NCI-H1417 (cell line): ENCODE measurements around the gene PIM3.
A peak's percentile ranks its signal among the peaks of the same experiment; 100 is the strongest.

Source experiments
- DNase-seq, 3 experiments: peaks; one replicate each; lab custom pipeline; 2025; lab: John Stamatoyannopoulos, UW

The PIM3 gene

GRCh38 chr22:49955581-49956417 lies 4.8 kb upstream of the PIM3 start:
- DNase-seq: no peak

- no peak for DNase-seq
Measured at GRCh38 chr22:49956418-49956770, 4.2 kb upstream of the PIM3 start.

DNA sequence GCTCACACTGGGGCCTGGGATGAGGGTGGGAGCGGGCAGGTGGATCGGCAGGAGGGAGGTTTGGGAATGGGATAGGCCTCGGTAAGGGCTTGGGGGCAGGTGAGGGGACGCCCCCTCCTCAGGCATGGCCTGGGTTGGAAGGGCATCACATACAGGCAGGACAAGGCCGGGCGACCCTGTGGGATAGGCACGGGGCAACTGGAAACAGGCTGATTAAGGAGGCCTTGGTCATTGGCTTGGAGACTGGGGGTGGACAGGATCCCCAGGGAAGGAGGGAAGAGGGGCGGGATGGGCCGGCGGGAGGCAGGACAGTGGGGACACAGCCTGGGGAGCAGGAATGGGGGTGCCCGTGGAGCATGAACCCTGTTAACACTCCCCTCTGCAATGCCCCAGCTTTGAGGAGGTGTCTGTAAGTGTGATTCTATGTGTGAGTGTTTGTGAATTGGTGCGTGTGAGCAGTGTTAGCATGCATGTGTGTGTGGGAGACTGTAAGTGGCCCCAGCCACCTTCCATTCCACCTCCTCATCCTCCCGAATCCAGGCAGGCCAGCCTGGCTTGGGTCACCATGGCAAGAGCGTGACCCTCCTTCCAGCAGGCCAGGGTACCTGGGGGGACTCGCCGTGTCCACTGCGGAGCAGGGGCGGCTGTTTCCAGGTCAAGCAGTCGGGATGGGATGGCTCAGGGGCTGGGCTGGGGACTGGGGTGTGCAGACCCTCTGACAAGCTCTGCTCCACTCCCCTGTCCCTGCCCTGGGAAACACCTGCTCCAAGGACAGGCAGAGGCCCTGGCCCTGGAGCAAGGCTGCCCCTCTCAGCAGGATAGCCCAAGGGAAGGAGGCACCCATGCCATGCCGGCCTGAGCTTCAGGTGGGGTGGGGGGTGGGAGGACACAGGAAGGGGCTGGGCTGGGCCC lies 3.4 kb upstream of the PIM3 start:
- no peak for DNase-seq

DNA sequence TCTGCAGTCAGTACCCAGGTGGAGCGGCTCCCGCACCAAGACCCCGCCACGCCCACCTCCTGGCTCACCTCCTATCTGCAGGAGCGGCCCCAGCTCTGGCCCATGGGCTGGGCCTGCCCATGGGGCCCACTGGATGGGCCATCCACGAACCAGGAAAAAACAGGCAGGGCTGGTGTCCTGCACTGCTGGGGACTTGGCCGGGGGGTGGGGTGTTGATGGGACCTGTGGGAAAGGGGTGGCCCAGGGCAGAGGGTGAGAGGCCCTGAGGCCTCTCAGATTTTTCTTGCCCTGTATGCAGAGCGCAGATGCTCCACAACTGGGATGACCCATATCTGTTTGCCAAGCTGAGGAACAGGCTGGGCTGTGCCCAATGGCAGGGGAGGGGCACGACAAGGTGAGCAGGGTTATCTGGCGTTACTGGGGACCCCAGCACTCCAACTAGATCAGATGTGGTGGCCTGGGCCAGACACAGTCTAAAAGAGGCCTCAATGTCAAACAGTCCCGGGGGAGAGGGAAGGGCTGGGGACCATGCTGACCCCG lies 2.7 kb upstream of the PIM3 start:
- DNase-seq: no peak

- DNase-seq: no peak
Measured at GRCh38 chr22:49958366-49958921, 2.1 kb upstream of the PIM3 start.

- DNase-seq: no peak
Measured at GRCh38 chr22:49958931-49959781, 1.4 kb upstream of the PIM3 start.

DNA sequence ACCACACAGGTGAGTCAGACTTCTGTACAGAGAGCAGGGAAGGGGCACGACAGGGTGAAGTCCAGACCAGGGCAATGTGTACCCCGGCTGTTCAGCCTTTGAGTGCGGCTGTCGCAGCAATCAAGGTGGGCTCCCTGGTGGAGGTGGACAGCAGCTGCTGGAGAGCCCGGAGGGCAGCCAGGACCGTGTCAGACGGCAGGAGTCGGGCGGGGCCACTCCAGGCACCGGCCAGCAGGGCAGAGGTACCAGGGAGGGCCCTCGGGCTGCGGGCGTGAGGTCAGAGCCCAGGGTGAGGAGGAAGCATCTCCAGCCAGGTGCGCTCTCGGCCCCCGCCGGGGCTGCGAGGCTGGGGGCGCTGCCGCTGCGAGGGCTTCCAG lies 802 bp upstream of the PIM3 start:
- DNase-seq: no peak

GRCh38 chr22:49961005-49961600 lies 531 bp downstream of the PIM3 start:
- peak in 2 of 3 experiments; percentile 52 to 53 for DNase-seq

GRCh38 chr22:49961601-49962011 lies 1.0 kb downstream of the PIM3 start:
- DNase-seq: no peak

DNA sequence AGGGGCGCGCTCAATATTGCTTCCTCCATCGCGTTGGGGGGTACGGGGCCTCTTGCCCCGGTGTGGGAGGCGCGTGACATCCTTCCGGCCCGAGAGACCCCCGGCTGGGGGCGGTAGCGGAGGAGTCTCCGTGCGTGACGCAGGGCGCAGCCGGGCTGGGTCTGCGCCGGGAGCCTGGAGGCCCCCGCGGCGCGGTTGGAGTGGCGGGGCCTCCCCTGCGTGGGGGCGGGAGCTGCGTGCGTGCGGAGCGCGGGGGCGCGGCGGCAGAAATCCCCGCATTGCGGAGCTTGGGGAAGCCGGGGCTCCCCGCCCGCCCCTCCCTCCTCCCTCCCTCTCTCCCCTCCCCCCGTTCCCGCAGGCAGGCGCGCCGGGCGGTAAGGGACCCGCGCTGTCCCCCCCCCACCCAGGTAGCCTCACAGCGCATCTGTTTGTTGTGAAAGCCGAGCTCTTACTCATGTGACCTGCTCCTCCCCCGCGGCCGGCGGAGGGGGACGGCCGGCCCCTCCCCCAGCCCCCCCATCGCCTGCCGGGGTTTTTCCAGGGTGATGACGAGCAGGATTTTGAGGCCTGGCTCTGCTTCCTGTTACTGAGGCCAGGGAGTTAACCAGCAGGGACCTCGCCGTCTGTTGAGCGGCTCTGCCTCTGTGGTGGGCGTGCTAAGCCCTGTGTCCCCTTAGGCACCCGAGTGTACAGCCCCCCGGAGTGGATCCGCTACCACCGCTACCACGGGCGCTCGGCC lies 1.6 kb downstream of the PIM3 start:
- peak; percentile 16 to 87 (median 80) for DNase-seq

- peak in 1 of 3 experiments; percentile 29 for DNase-seq
Measured at GRCh38 chr22:49962751-49963646, 2.4 kb downstream of the PIM3 start.

- peak in 1 of 3 experiments; percentile 29 for DNase-seq
Measured at GRCh38 chr22:49963647-49964026, 3.1 kb downstream of the PIM3 start.

DNA sequence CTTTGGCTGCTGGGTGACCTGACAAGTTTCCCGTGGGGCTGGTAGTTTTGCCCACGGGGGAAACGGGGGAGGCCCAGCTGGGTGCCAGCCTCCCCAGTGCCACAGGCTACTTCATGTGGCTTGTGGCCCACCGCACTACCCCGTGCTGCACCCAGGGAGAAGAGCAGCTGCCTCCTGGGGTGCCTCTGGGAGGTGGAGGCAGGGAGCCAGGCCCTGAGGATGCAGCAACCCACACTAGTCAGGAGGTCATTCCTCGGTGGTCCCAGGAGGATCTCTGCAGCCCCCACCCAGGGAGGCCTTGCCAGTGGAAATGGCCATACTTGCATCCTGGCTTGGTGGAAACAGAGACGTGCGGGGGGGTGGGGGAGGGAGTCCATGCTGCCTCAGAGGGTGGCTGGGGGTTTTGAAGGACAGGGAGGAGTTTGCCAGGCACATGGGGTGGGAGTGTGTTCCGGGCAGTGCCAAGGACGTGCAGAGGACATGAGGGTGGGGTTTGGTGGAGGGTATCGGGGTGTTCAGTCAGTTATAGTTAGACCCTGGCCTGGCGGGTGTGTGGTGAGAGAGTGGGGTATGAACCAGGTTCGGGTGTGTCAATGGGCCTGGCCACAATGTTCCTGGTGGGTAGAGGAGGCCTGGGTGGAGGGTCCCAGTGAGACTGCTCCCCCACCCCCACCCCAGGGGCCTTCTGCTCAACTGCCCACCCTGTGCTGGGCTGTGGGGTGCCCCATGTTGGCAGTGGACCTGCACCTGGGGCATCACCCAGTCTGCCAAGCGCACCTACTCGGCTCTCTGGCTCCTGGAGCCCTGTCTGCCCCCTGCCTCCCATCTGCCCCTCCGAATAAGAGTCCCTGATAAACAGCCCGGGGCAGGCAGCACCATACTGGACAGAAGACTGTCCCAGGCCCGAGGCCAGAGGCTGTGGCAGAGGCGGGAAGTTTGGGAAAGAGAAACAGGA lies 3.8 kb downstream of the PIM3 start:
- no peak for DNase-seq

DNA sequence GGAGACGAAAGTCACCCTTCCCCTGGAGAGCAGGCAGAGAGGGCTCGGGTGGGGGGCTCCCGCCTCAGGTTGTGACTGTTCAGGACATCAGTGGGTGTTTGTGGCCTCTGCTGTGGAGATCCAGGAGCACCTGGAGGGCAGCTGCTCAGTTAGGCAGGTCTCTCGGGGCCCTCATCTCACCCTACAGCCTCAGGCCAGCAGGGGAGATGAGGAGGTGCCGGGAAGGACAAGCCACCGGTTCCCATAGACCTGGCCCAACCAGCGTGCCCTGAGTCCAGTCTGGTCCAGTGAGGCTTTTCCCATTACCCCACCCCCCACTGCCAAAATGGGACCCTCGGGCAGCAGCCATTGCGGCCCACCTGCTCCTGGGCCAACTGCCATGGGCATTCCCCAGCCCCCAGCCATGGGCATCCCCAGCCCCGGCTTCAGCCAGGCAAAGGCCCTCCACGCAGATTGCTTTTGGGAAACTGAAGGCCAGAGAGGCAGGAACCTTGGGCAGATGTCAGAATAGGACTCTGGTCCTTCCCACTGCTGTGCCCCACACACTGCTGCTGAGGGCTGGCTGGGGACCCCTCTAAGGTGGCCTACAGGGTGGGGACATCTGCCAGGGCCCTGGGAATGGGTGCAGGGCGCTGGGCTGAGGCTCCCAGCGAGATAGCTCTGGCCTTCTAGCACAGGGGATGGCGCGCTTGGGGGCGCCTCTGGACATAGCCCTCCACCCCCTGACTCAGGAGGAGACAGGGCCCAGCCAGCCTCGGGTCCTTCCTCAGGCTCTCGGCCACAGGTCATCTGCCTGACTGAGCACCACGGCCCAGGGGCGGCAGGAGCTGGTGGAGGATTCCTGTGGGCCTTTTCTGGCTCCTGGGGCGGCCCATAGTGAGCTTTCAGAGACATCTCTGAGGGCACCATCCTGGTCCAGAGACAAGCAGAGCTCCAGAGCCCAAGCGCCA lies 4.8 kb downstream of the PIM3 start:
- no peak for DNase-seq

DNA sequence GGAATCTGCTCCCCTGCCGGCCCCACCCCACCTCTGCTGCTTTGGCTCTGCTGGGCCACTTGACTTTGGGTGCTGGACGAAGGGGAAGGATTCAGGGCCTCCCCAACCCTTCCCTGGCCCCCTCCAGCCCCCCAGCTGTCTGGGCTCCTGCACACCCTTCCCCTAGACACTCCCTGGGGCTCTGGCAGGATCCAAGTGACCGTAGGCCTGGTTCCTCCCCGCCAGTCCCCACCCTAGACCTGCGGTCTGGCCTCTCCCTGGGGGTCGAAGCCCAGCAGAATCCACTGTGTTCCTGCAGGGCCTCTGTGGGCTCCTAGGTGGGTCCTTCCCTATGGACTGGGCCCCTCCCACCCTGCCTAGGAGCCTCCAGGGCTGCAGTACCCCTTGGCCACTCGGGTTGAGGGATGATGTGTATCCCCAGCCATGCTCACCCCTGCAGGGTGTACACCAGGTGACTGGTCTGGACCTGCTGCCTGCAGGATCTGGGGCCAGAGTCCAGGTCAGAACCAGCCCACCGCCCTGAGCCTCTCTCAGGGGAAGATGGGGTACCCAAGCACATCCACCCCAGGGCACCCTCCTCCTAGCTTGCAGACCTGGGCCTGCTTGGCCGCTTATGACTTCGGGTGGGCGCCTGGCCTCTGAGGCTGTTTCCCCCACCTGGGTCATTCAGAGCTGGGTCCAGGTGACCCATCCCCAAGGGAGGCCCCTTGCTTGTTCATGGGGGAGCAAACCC lies 5.6 kb downstream of the PIM3 start:
- DNase-seq: no peak
